Esophagus mucosa (tissue), 1 donor: ENCODE measurements around the gene PLEKHJ1. TPM values are rescaled to one million over a fixed set of nuclear protein-coding genes. Genes with fewer than 3 reads are reported as not detected.

Source experiments
- ATAC-seq: fragments of 200-7000 bp; cut with Tn5 transposase; one replicate; pipeline ENCODE4 v1.9.1; 2020
- total RNA-seq: library from RNA; stranded (reverse); gene quantifications from one replicate; pipeline ENCODE4 v1.2.4, GENCODE V29; 2023
- donor health status: DM: yes; HTN: yes; CAD: no.

PLEKHJ1 gene
- total RNA-seq, 1 donor from 2014 or later: 48.9 TPM

DNA sequence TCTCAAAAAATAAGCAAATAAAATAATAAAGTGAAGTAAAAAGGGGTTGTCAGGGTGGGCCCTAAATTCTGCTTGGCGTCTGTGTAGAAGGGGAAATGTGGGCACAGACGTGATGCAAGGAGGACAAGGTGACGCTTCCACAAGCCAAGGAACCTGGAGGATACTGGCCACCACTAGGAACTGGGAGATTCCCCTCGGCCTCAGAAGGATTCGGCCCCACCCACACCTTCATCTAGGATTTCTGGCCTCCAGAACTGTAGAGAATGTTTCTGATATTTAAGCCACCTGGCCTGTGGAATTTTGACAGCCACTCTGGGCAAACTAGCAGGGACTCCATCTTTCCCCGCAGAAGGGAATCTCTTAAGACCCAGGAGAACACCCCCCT is 1.1 kb downstream of the PLEKHJ1 start:
- ATAC-seq: no peak

DNA sequence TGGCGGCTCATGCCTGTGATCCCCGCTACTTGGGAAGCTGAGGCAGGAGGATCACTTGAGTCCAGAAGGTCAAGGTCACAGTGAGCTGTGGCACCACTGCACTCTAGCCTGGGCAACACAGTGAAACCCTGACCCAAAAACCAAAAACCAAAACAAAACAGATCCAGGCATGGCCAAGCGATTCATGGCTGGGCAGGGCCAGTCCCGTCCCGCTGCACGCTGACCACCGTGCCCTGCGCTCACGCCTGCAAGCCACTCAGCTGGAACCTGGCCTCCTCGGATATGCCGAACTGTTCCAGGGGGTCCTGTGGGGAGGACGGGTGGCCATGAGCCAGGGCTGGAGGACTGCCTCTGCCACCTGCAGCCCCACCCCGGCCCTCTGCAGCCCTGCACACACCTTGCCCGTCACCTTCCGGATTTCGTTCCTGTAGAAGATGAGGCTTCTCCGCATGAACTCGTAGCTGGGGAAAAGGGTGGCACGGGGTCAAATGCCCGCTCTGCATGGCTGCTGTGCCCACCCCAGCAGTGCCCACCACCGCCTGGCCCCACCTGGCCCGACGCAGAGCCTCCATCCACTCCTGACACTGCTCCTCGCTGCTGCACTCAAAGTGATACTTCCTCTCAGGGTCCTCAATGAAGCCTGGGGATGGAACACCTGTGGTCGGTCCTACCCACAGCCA is 2.4 kb downstream of the PLEKHJ1 start:
- ATAC-seq: no peak

DNA sequence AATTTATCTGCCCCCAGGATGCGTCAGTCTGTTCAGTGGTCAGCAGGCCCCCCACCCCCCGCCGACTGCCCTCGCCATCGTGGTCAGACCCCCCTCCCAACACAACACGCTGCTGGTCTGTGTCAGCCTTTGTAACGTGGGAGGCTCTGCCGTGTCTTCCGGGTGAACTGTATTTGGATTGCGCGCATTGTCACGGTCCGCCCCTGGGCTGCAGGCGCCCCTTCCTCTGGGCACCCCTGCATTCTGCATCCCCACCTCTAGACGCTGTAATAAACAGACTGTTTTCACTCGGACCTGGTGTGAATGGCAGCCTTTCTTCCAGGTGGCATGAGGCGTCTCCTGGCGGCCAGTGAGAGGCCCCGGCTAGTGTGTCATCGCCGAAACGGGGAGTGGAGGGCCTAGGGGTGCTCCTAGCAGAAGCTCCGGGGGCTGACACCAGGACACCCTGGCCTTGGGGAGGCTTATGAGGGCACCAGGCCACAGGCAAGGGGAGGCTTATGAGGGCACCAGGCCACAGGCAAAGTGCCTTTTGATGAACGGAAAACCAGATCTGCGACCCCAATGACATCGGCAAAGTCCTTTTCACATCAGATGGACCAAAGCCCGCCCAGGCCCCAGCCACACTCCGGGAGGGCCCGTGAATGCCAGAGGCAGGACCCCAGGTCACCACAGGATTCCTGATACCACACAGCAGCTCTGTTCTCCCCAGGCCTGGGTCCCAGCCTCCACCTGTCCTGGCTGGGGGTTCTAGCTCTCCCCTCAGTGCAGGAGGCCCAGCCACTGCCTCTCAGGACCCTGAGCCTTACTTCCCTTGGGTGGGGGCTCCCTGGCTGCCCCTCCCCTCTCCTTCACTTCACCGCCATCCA is 3.6 kb downstream of the PLEKHJ1 start:
- no peak for ATAC-seq

DNA sequence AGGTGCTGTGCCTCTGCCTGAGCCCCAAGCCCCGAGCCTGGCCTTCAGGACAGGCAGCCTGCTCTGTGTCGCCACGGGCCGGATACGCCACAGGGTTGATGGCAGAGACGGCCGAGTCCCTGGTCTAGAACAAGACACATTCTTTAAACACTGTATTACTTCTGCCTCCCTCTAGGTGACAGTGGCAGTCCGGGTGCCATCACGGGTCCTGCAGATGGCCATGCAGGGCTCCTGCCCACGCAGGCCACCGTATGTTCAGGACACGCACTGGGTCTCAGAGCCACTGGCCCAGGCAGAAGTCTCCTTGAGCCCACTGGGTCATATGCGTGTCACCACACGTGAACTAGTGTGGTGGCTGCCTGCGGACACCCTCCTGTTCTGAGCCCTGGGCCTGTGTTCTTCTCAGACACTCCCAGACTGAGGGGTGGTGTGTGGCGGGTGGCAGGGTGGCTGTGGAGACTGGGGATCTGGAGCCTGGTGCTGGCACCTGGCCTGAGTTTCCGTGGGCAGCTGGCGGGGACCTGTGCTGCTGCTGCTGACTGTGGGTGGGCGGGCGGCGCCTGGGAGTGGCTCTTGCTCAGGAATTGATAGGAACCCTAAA is 4.4 kb downstream of the PLEKHJ1 start:
- no peak for ATAC-seq

DNA sequence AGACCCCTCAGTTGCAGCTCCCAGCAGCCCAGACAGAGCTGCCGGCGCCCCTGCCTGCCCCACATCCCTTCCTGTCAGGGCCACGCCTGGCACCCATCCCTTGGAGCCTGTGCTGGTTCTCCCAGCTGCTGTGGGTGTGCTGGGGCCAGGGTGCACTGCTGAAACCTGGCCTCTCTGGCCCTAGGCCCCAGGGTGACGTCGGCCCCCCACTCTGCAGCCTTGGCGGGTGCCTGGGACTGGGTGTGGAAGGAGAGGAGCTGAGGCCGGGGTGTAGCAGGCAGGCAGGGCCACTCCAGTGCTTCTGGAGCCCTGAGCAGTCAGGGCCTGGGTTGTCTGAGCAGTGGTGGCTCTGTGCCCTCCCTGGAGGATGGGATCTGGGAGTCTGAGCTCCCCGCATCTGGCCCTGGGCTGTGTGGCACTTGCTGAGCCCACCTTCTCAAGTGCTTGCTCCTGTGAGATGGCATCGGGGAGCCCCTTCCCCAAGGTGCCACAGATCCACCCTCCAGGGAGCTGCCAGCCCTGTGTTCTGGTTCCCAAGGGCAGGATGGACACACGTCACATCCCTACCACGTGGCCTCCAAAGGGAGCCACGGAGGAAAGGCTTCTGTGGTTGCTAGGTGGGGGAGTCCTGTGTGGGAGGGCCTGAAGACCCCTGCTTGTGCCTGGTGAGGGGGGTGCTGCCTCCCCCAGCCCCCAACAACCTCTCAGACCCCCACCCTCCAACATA is 5.2 kb downstream of the PLEKHJ1 start:
- ATAC-seq: peak; percentile 1

DNA sequence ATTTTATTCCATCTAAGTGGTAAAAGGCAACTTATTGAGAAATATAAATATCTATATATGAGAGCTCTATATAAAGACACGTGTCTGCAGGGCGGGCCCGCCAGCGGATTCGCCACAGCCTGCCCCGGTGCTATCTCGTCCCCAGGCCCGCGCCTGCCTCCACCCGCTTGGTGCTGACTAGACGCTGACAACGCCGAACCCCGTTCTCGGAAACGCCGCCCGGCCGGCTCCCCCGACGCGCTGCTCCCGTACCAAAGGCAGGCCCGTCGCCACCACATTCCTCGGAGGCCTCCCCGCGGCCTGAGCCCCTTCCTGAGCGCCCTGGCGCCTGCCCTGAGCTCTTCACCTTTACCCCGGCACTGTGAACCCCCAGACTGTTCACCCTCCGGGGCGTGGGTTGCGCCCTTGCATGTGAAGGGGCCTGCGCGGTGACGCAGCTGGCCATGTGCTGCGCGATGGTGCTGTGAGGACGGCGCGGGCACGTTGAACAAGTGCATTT is 6.0 kb downstream of the PLEKHJ1 start:
- ATAC-seq: no peak

DNA sequence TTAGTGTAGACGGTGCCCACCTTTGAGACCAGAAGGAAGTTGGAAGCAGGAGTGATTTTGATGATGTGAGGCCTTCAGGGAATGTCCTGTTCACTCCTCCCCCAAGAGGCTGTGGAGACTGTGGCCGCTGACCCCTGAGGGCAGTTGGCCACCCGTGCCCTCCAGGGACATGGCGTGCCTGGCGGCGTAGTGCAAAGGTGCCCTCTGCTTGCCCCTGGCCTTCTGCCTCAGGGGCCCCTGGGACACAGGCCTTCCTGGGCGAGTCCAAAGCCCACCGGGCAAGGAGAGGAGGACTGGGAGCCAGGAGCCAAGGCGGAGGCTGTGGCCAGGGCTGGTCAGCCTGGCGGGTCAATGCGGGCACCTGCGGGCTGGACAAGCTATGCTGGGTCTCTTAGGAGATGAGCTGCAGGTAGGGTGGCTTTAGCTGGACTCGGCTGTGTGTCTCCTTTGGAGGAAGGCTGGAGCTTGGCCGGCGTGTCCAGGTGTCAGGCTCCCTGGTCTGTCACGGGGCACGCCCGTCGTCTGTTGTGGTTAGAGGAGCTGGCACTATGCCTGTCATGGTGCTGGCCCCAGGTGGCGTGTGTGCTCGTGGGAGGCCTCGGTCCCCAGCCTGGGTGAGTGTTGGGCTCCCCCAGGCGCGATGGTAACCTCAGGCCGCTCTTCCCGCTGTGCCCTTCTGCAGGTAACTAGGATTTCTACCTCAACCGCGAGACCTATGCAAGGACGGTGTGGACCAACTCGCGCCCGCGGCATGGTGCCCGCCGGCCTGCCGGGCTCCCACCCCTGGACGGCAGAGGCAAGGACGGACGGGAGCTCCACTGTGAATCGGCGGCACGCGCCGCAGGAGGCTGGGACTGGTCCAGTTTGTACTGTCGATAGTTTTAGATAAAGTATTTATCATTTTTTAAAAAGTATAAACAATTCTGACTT is 6.8 kb downstream of the PLEKHJ1 start:
- no peak for ATAC-seq

DNA sequence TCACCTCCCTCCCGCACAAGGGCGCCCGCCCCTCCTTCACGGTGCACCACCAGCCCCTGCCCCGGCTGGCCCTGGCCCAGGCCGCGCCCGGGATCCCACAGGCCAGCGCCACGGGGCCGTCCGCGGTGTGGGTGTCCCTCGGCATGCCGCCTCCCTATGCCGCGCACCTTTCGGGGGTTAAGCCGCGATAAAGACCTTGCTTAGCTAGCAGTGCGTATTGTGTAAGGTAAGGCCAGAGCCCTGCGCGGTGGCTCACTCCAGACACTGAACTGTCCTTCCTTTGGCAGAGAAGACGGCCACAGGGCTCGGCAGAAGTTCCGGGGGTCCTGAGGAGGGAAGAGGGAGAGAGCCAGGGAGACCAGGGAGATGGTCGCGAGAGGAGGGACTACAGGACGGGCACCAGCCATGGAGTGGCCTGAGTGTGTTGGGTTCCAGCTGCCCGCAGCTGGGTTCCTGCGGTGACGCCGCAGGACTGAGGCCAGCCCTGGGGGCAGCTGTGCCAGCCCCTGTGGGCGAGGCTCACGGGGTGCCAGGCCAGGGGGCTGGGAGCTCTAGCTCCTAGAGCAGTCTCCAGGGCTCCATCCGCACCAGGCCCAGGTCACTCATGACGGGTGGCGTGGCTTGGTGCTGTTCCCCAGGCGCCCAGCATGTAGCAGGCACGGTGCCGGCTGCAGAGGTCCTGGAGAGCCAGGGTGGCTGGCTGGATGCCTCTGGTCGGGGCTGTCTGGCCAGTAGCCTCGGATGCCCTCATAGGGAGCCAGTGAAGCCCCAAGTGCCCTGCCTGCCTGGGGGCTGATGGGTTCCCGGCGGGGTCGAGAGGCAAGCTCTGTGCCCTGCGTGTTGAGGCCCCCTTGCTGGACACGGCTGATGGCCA is 7.7 kb downstream of the PLEKHJ1 start:
- ATAC-seq: no peak

DNA sequence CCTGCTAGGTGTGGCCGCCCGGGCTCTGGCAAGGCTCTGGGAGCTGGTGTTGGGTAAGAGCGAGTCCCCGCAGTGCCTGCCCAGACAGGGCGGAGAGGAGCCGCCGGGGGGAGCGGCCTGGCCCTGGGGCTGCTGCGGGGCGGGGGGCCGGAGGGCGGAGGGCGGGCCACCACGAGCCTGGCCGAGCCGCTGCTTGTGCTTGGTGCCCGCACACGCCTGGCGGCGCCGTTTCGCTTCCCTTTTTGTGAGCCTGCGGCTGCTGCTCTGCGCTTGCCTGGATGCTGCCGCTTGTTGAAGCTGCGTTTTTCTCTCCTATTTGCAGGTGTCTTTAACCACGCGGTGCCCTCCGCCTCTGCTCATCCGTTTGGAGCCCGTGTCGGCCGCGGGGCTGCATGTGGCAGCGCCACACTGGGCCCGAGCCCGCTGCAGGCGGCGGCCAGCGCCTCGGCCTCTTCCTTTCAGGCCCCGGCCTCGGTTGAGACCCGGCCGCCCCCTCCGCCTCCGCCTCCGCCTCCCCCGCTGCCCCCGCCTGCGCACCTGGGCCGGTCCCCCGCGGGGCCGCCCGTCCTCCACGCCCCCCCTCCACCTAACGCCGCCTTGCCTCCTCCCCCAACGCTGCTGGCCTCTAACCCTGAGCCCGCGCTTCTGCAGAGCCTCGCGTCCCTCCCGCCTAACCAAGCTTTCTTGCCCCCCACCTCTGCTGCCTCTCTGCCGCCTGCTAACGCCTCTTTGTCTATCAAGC is 8.5 kb downstream of the PLEKHJ1 start:
- peak; percentile 67 for ATAC-seq

DNA sequence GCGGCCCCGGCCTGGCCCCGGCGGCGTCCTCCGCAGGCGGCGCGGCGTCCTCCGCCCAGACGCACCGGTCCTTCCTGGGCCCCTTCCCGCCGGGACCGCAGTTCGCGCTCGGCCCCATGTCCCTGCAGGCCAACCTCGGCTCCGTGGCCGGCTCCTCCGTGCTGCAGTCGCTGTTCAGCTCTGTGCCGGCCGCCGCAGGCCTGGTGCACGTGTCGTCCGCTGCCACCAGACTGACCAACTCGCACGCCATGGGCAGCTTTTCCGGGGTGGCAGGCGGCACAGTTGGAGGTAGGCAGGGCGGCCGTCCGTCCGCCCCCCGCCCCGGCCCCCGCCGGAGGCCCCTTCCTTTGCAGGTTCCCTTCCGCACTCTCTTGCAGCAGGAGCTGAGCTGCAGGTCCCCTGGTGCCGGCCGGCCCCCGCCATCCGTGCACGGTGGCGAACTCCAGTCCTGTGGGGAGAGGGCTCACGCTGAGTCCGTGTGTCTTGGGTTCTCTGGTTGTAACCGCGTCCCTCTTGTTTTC is 9.2 kb downstream of the PLEKHJ1 start:
- ATAC-seq: no peak

DNA sequence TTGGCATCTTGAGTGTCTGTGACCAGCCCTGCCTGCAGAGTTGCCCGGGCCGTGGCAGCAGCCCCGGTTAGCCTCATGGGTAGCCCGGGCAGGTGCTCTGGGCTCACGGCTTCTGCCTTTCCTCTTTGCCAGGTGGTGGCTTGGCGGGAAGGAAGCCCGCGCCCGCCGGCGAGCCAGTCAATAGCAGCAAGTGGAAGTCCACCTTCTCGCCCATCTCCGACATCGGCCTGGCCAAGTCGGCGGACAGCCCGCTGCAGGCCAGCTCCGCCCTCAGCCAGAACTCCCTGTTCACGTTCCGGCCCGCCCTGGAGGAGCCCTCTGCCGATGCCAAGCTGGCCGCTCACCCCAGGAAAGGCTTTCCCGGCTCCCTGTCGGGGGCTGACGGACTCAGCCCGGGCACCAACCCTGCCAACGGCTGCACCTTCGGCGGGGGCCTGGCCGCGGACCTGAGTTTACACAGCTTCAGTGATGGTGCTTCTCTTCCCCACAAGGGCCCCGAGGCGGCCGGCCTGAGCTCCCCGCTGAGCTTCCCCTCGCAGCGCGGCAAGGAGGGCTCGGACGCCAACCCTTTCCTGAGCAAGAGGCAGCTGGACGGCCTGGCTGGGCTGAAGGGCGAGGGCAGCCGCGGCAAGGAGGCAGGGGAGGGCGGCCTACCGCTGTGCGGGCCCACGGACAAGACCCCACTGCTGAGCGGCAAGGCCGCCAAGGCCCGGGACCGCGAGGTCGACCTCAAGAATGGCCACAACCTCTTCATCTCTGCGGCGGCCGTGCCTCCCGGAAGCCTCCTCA is 9.9 kb downstream of the PLEKHJ1 start:
- ATAC-seq: no peak

DNA sequence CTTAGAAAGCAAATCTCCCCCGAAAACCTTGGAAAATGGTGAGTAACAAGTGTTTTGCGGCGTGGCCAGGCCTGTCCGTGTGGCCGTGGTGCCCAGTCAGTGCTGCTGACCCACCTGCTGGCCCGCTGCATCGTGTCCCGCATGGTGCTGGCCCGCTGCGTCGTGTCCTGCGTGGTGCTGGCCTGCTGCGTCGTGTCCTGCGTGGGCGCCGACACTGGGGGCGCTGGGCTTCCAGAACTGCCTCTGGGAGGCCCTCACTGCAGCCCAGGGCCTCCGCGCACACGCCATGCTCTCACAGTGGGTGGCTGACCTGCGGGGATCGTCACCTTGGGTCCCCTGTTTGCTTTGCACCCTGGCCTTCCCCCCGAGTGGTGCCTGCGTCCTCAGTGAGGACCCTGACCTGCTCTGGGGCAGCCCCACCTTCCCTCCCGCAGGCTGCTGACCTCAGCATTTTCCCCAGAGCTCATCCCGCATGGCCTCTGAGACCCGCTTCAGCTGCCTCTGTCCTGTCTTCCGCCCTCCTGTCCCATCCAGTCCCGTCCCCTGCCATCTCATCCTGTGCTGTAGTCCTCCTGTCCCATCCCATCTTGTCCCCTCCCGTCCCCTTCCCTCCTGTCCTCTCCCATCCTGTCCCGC is 10.6 kb downstream of the PLEKHJ1 start:
- no peak for ATAC-seq

DNA sequence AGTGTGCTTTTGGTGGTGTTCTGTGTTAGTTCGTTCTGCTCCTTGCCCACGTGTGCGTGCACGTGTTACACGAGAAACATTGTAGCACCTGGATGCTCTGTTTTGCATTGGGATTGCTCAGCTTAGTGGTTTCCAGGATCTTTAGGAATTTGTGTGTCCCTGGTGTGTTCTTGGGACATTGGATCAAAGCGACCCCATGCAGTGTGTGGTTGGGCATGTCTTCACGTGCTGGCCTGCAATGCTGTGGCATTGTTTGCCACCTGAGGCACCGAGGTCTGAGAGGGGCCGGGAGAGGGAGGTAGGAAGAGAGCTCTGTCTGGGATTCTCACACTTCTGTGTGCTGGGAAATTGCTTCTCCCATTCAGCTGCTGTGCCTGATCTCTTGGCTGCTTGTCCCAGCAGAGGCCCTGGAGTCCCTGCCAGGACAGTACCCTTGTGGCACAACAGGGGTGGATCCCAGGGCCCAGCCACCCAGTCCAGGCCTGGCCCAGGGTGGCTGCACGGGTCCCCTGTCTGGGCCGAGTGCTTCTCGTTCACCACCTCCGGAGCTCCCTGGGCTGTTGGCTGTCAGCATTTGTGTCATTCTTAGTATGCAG is 11.3 kb downstream of the PLEKHJ1 start:
- no peak for ATAC-seq

DNA sequence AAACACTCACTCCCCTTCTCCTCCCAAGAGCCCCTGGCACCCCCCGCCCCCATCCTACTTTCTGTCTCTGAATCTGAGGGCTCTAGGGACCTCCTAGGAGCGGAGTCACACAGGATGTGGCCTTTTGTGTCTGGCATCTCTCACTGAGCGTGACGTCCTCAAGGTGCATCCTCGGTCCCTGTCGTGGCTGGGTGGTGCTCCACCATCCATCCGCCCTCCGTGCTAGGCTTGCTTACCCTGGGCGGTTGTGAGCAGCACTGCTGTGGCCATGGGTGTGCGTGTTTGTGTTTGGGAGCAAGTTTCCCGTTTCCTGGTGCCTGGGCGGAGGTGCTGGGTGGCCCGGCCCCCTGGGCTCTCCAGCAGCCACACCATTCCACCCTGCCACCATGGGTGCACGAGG is 12.2 kb downstream of the PLEKHJ1 start:
- peak; percentile 17 for ATAC-seq

DNA sequence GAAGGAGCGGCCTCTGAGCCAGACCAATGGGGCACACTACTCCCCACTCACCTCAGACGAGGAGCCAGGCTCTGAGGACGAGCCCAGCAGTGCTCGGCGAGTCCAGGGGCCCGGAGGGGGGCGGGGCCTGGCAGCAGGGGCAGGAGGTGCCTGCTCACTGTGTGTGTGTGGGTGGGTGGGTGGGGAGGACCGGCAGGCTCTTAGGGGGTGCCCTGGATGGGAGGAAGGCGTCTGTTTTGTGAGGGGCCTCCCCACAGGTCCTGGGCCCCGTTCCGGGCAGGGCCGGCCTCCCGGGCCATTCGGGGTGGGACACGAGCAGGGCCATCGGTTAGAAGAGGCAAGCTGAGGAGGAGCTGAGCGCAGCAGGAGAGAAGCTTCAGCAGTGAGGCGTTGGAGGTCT is 12.7 kb downstream of the PLEKHJ1 start:
- ATAC-seq: no peak

DNA sequence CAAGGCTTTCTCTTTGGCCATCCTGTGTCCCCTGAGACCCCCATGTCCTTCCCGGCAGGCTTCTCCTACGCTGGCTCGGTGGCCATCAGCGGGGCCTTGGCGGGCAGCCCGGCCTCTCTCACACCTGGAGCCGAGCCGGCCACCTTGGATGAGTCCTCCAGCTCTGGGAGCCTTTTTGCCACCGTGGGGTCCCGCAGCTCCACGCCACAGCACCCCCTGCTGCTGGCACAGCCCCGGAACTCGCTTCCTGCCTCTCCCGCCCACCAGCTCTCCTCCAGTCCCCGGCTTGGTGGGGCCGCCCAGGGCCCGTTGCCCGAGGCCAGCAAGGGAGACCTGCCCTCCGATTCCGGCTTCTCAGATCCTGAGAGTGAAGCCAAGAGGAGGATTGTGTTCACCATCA is 14.2 kb downstream of the PLEKHJ1 start:
- ATAC-seq: no peak

DNA sequence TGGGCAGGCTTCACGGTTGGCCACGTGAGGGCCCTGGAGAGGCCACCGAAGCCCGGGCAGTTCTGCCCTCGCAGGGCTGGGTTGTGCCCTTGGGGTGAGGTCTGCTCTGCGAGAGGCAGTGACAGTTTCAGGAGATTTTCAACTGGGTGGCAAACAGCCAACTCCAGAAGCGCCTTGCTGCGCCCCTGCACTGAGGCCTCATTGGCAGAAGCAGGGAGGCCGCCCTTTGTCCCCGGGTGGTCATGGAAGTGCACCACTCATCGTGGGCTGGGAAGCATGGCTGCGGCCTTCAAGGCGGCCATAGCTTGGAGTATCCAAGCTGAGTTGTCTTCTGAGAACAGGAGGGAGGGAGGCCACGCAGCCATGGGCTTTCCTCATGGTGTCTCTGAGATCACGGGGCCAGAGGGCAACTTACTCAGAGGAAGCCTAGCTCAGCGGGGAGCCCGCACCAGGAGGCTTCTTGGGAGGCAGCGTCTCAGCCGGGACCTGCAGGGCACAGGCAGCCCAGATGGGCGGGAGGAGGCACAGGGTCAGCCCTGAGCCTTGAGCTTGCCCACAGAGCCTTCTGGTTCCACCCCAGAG is 14.8 kb downstream of the PLEKHJ1 start:
- ATAC-seq: no peak

DNA sequence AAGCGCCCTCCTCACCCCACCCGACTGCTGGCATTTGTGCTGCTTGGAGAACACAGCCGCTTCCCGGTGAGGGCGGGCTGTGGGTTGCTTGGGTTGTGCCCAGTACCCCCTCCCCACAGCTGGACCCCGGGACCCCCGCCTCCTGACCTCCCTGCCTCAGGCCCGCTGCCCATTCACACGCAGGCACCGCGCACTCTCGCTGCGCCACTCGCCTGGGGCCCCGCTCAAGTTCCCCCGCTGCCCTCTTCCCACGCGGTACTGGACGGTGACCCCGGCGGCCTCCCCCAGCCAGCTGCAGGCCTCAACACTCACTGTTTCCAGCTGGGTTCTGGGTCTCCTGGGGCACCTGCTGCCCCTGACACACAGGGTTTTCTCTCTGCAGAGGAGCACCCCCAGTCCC is 16.4 kb downstream of the PLEKHJ1 start:
- ATAC-seq: no peak
